Measurements from ENCODE around the gene FASLG.

Gene FASLG

GRCh38 chr1:172647110-172647564 is 11.8 kb upstream of the FASLG start:
- no peak for DNase-seq (ENCODE audit: low read depth)

- DNase-seq (ENCODE audit: low read depth): no peak
Measured at GRCh38 chr1:172647987-172648386, 10.9 kb upstream of the FASLG start.

- DNase-seq (ENCODE audit: low read depth): no peak
Measured at GRCh38 chr1:172650474-172651193, 8.3 kb upstream of the FASLG start.

GRCh38 chr1:172653015-172653709 is 5.7 kb upstream of the FASLG start:
- DNase-seq (ENCODE audit: low read depth): peak; percentile 46

- DNase-seq (ENCODE audit: low read depth): peak; percentile 80
Measured at GRCh38 chr1:172654535-172654934, 4.4 kb upstream of the FASLG start.

GRCh38 chr1:172656576-172656975 is 2.3 kb upstream of the FASLG start:
- DNase-seq (ENCODE audit: low read depth): no peak

- no peak for DNase-seq (ENCODE audit: low read depth)
Measured at GRCh38 chr1:172657586-172657985, 1.3 kb upstream of the FASLG start.

GRCh38 chr1:172661107-172661506 is 2.2 kb downstream of the FASLG start:
- DNase-seq (ENCODE audit: low read depth): no peak

GRCh38 chr1:172662464-172663109 is 3.7 kb downstream of the FASLG start:
- DNase-seq (ENCODE audit: low read depth): peak; percentile 90

GRCh38 chr1:172663732-172664131 is 4.8 kb downstream of the FASLG start:
- no peak for DNase-seq (ENCODE audit: low read depth)

GRCh38 chr1:172668097-172668496 is 9.2 kb downstream of the FASLG start:
- no peak for DNase-seq (ENCODE audit: low read depth)

GRCh38 chr1:172669011-172669410 is 10.1 kb downstream of the FASLG start:
- no peak for DNase-seq (ENCODE audit: low read depth)

- no peak for DNase-seq (ENCODE audit: low read depth)
Measured at GRCh38 chr1:172670316-172670715, 11.4 kb downstream of the FASLG start.

- DNase-seq (ENCODE audit: low read depth): no peak
Measured at GRCh38 chr1:172670791-172671190, 11.9 kb downstream of the FASLG start.

GRCh38 chr1:172671591-172671990 is 12.7 kb downstream of the FASLG start:
- DNase-seq (ENCODE audit: low read depth): peak; percentile 76

GRCh38 chr1:172672720-172673119 is 13.8 kb downstream of the FASLG start:
- DNase-seq (ENCODE audit: low read depth): no peak

- peak; percentile 61 for DNase-seq (ENCODE audit: low read depth)
Measured at GRCh38 chr1:172673761-172674160, 14.9 kb downstream of the FASLG start.

- DNase-seq (ENCODE audit: low read depth): peak; percentile 30
Measured at GRCh38 chr1:172674831-172675613, 16.1 kb downstream of the FASLG start.

GRCh38 chr1:172679000-172679772 is 20.3 kb downstream of the FASLG start:
- no peak for DNase-seq (ENCODE audit: low read depth)

- no peak for DNase-seq (ENCODE audit: low read depth)
Measured at GRCh38 chr1:172680244-172680643, 21.3 kb downstream of the FASLG start.

- no peak for DNase-seq (ENCODE audit: low read depth)
Measured at GRCh38 chr1:172680733-172681275, 21.9 kb downstream of the FASLG start.

Data from EH (cell line).